IMR-90 (cell line): ENCODE results near the gene TIMM50.

Source experiments
- CEBPB ChIP-seq: IDR thresholded peaks from 2 replicates; pipeline ENCODE4 v1.6.1; 2012; ENCODE audit warnings: low read depth, low read length, improper control_type of control experiment
- CTCF ChIP-seq: conservative IDR thresholded peaks from 2 replicates; pipeline ENCODE4 v1.5.1; 2012; ENCODE audit warnings: mild to moderate bottlenecking, low read depth, low read length, improper control_type of control experiment
- MAZ ChIP-seq: IDR thresholded peaks from 2 replicates; pipeline ENCODE4 v1.6.1; 2012; ENCODE audit warnings: low read depth, mild to moderate bottlenecking, low read length, improper control_type of control experiment, moderate library complexity, borderline replicate concordance
- RAD21 ChIP-seq: IDR thresholded peaks from 2 replicates; pipeline ENCODE4 v1.6.1; 2012; ENCODE audit warnings: low read length, improper control_type of control experiment

- TF ChIP-seq RAD21 (peak; percentile 50), CTCF (peak; percentile 85), CEBPB (no peak), MAZ (peak; percentile 59; the same call in 1 of the 2 replicates)
These were observed 59.1 kb downstream of the TIMM50 start, which contains the start of gene EID2 for GRCh38 chr19:39539518-39540332.
